HUES64 (cell line): ENCODE results near the gene LARP1B. TPM values are rescaled to one million over a fixed set of nuclear protein-coding genes. Genes with fewer than 3 reads are reported as not detected.
"Not testable (repeated sequence)": the region's sequence is repeated elsewhere in the genome, so short reads cannot be mapped to it uniquely, and the experiment has no call there.

Source experiments
- H3K27ac ChIP-seq: 2 replicates; pipeline ENCODE4 v1.7.0; 2013; ENCODE audit warnings: low read depth, low read length, inconsistent platforms
- H3K27me3 ChIP-seq: 2 replicates; pipeline ENCODE4 v1.6.1; 2013; ENCODE audit warnings: mild to moderate bottlenecking, low read length; ENCODE audit not compliant: insufficient read depth
- H3K36me3 ChIP-seq: 2 replicates; pipeline ENCODE4 v1.6.1; 2013; ENCODE audit warnings: mild to moderate bottlenecking, low read length; ENCODE audit not compliant: insufficient read depth
- H3K4me1 ChIP-seq: 2 replicates; pipeline ENCODE4 v1.6.1; 2013; ENCODE audit warnings: mild to moderate bottlenecking, low read length, moderate library complexity; ENCODE audit not compliant: insufficient read depth
- H3K4me3 ChIP-seq: 2 replicates; pipeline ENCODE4 v1.5.1; 2013; ENCODE audit warnings: mild to moderate bottlenecking, low read length, moderate library complexity
- H3K9ac ChIP-seq: 2 replicates; pipeline ENCODE4 v1.6.1; 2013; ENCODE audit warnings: mild to moderate bottlenecking, low read depth, low read length
- H3K9me3 ChIP-seq: 2 replicates; pipeline ENCODE4 v1.6.1; 2013; ENCODE audit warnings: low read depth, low read length; ENCODE audit not compliant: insufficient read depth
- WGBS: fragments of 150-250, 120-280 bp; methylation state at CpG from one replicate; pipeline ENCODE4 v1.1.7; 2013; ENCODE audit warnings: missing lambda C conversion rate; 5-methylcytosine and 5-hydroxymethylcytosine counted together
- polyA plus RNA-seq, 2 experiments: library from polyadenylated mRNA; stranded (reverse); fragments of 50-300 nt; gene quantifications; one replicate each; pipeline ENCODE4 v1.2.3, GENCODE V29; 2013

The LARP1B gene
- 18.9 TPM for polyA plus RNA-seq (2013, experiment 1 of 2)
- polyA plus RNA-seq (2013, experiment 2 of 2): 19.3 TPM

DNA sequence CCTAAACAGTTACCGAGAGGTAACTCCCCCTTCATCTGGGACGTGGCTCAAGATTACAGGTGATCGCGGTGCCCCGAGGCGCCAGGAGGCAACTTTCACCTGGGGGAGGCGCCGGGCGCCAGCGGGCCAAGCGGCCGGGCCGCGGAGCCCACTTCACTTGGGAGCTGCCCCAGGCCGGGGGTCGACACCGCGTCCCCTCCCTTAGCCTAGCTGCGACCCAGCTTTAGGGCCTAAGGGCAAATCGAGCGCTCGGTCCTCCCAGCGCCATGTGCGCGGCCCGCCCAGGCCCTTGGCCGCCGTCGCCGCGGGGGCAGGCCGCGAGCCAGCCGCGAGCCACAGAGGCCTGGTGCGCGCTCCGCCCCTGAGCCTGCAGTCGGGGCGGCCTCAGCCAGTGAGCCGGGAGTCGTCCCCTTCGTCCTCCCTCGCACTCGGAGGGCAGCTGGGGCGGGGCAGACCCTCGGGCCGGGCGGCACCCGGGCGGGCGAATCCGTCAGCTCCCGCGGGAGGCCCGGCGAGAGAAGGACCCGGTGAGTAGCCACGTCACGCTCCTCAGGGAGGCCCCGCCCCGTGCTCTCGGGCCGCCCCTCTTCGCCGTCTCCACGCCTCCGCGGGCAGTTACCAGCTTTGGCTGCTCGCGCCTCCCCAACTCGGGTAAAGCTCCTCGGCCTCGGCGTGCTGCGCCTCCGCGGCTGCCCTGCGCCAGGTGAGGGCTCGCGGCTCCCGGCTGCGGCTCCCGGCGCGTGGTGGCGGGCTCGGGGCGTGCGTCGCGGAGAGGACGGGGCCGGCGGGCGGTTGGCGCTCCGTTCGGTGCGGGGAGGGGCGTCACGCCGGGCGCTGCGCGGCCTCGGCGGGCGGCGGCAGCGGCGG lies at the start of gene LARP1B:
Gene LARP1B (plus strand): TSS at position 614 of the 867 bp plus-strand sequence. CDS start 13,640 bp downstream, outside the sequence.
- H3K4me1 ChIP-seq: peaks cover 12% of the 10 kb centered on the region; the same call in 1 of the 2 replicates
- no peaks in the 10 kb centered on the region for H3K27me3 ChIP-seq
- peak within 1 kb of the TSS; percentile 85 for H3K4me3 ChIP-seq
- WGBS: under 1% methylated on average over 112 of the region's 112 CpGs
- H3K27ac ChIP-seq: peak within 1 kb of the TSS; percentile 99
- H3K9me3 ChIP-seq: no peaks in the 10 kb centered on the region
- H3K9ac ChIP-seq: peak within 1 kb of the TSS; percentile 96
- no peaks in the 10 kb centered on the region for H3K36me3 ChIP-seq

DNA sequence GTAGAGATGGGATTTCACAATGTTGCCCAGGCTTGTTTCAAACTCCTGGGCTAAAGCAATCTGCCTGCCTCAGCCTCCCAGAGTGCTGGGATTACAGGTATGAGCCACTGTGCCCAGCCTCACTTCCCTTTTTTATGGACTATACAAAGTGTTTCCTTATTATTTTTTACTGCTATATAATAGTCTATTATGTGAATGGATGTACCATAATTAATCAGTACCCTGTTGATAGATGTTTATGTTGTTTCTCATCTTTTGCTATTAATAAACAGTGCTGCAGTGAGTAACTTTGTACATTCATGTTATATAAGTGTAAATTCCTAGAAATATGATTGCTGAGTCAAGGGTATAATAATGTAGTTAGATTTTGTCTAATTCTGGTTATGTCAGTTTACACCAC lies 35.8 kb upstream of the LARP1B start:
- H3K9ac ChIP-seq: no peak overlapping the region
- H3K4me3 ChIP-seq: no peak overlapping the region
- no peaks in the 10 kb centered on the region for H3K9me3 ChIP-seq
- H3K27ac ChIP-seq: no peak overlapping the region
- peaks cover 64% of the 10 kb centered on the region for H3K36me3 ChIP-seq
- H3K4me1 ChIP-seq: no peaks in the 10 kb centered on the region
- H3K27me3 ChIP-seq: no peaks in the 10 kb centered on the region

DNA sequence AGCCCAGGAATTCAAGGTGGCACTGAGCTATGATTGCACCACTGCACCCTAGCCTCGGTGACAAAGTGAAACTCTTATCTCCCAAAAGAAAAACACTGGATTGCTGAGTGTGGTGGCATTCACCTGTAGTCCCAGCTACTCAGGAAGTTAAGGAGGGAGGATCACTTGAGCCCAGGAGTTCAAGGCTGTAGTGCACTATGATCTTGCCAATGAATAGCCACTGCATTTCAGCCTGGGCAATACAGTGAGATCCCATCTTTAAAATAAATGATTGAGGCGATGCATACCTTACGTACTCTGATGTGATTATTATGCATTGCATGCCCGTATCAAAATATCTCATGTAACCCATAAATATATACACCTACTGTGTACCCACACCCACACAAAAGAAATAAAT lies 31.2 kb upstream of the LARP1B start:
- Histone ChIP-seq H3K9ac (no peak overlapping the region), H3K4me1 (no peaks in the 10 kb centered on the region), H3K27ac (no peak overlapping the region), H3K27me3 (no peaks in the 10 kb centered on the region), H3K9me3 (no peaks in the 10 kb centered on the region), H3K4me3 (no peak overlapping the region), H3K36me3 (peaks cover 37% of the 10 kb centered on the region)
- WGBS: 97% methylated on average over 4 of the region's 4 CpGs

DNA sequence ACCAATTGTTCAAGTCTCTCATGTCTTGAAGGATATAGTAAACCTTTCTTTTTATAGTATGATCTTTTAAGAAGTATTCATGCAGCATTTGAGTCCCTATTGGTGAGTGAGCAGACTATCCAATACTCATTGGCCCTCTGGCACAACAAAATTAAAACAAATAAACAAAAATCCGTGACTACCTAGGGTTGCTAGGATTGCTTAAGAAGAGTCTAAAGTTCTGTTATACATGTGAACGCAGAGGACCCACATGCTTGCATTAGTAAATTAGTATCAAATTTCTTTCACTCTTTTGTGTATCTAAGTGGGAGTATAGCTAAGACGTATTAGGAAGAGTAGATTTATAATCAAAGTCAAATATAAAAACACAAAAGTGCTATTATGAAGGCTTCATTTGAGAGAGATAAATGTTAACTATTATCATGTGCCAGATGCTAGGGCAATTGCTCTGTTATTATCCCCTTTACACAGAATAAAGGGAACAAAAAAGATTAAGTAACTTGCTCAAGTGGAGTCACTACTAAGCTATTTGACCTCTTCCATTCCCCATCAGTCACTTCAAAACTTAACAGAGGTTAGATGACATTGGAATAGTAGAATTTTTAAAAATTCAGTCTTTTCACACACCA lies 29.2 kb upstream of the LARP1B start:
- Histone ChIP-seq H3K9me3 (no peaks in the 10 kb centered on the region), H3K27me3 (no peaks in the 10 kb centered on the region), H3K4me3 (no peak overlapping the region), H3K36me3 (peaks cover 30% of the 10 kb centered on the region), H3K9ac (no peak overlapping the region), H3K27ac (no peak overlapping the region), H3K4me1 (no peaks in the 10 kb centered on the region)
- 80% methylated on average over 1 of the region's 3 CpGs for WGBS

DNA sequence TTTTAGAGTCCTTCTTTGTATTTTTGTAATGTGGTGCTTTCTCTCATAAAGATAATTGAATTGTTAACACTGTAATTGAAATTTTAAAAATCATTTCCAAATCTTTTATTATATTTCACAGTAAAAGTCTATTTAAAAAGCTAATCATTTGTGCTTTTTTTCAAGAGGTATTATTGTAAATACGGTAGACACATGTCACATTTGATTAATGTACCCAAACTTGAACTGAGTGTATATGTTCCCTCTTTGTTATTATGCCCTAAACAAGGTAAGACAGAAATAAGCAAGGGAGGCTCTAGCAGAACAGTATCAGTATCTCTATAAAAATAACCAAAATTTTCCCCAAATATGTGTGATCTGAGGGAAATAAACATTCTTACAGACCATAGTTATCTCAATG lies 21.5 kb upstream of the LARP1B start:
- H3K9ac ChIP-seq: no peak overlapping the region
- H3K36me3 ChIP-seq: no peaks in the 10 kb centered on the region
- no peaks in the 10 kb centered on the region for H3K9me3 ChIP-seq
- H3K4me1 ChIP-seq: no peaks in the 10 kb centered on the region
- H3K27ac ChIP-seq: no peak overlapping the region
- H3K4me3 ChIP-seq: no peak overlapping the region
- no peaks in the 10 kb centered on the region for H3K27me3 ChIP-seq
- no CpG with 5 or more reads among the region's 1 CpG for WGBS

DNA sequence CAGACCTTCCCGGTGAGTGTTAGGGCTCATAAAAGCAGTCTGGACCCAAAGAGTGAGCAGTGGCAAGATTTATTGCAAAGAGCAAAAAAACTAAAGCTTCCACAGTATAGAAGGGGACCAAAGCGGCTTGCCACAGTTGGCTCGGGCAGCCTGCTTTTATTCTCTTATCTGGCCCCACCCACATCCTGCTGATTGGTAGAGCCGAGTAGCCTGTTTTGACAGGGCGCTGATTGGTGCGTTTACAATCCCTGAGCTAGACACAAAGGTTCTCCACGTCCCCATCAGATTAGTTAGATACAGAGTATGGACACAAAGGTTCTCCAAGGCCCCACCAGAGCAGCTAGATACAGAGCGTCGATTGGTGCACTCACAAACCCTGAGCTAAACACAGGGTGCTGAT lies 14.1 kb upstream of the LARP1B start:
- not testable (repeated sequence) for H3K27me3 ChIP-seq, H3K9ac ChIP-seq, H3K4me1 ChIP-seq, H3K36me3 ChIP-seq, H3K4me3 ChIP-seq, H3K27ac ChIP-seq, H3K9me3 ChIP-seq
- WGBS: 97% methylated on average over 7 of the region's 9 CpGs

DNA sequence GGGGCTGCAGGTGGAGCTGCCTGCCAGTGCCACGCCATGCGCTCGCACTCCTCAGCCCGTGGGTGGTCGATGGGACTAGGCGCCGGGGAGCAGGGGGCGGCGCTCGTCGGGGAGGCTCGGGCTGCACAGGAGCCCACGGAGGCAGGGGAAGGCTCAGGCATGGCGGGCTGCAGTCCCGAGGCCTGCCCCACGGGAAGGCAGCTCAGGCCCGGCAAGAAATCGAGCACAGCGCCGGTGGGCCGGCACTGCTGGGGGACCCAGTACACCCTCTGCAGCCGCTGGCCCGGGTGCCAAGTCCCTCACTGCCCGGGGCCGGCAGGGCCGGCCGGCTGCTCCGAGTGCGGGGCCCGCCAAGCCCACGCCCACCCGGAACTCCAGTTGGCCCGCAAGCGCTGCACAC lies 13.6 kb upstream of the LARP1B start:
- H3K9ac ChIP-seq, H3K4me1 ChIP-seq, H3K9me3 ChIP-seq, H3K27ac ChIP-seq, H3K36me3 ChIP-seq, H3K27me3 ChIP-seq, H3K4me3 ChIP-seq: not testable (repeated sequence)
- 96% methylated on average over 34 of the region's 34 CpGs for WGBS

DNA sequence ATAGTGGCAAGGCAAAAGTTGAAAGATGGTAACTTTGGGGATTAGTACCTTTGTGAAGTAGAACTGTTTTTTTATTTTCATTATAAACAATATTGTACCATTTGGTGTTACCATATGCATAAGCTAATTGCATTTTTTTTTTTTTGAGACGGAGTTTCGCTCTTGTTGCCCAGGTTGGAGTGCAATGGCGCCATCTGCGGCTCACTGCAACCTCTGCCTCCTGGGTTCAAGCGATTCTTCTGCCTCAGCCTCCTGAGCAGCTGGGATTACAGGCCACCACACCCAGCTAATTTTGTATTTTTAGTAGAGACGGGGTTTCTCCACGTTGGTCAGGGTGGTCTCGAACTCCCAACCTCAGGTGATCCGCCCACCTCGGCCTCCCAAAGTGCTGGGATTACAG lies 9.9 kb upstream of the LARP1B start:
- H3K27me3 ChIP-seq, H3K4me3 ChIP-seq, H3K9ac ChIP-seq, H3K4me1 ChIP-seq, H3K36me3 ChIP-seq, H3K9me3 ChIP-seq, H3K27ac ChIP-seq: not testable (repeated sequence)
- 75% methylated on average over 10 of the region's 10 CpGs for WGBS

DNA sequence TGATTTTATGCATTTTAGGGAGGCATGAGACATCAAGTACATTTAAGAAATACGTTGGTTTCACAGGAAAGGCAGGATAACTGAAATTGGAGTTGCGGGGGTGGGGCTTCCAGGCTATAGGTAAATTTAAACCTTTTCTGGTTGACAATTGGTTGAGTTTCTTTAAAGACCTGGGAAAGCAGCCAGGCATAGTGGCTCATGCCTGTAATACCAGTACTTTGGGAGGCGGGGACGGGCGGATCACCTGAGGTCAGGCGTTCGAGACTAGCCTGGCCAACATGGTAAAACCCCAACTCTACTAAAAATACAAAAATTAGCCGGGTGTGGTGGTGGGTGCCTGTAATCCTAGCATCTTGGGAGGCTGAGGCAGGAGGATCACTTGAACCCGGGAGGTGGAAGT lies 6.2 kb upstream of the LARP1B start:
- H3K4me1 ChIP-seq, H3K27me3 ChIP-seq, H3K9me3 ChIP-seq, H3K36me3 ChIP-seq, H3K4me3 ChIP-seq, H3K9ac ChIP-seq: not testable (repeated sequence)
- 71% methylated on average over 9 of the region's 9 CpGs for WGBS
- peak overlapping the region; percentile 91 for H3K27ac ChIP-seq

DNA sequence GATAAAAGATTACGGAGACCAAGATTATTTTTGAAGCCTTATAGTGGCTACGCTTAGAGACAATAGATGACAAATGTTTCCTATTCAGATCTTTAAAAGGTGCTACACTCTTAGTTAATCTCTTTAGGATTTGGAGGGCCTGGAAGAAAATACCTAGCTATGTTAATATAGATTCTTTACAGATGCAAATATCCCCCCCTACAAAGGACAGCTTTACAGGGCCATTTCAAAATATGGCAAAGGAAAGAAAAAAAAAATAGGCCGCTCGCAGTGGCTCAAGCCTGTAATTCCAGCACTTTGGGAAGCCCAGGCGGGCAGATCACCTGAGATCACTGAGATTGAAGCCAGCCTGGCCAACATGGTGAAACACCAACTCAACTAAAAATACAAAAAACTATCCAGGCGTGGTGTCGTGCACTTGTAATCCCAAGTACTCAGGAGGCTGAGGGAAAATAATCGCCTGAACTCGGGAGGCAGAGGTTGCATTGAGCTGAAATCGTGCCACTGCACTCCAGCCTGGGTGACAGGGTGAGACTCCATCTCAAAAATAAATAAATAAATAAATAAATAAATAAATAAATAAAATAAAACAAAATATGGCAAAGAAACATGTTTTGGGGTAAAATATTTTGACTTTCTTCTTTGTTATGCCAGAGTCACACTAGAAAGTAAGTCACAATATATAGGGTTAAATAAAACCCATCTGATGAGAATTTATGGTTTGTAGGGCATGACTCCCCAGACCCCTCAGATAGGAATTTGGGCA lies 5.5 kb upstream of the LARP1B start:
- H3K27ac ChIP-seq: peak overlapping the region; percentile 91; the same call in 1 of the 2 replicates
- WGBS: 23% methylated on average over 9 of the region's 10 CpGs

DNA sequence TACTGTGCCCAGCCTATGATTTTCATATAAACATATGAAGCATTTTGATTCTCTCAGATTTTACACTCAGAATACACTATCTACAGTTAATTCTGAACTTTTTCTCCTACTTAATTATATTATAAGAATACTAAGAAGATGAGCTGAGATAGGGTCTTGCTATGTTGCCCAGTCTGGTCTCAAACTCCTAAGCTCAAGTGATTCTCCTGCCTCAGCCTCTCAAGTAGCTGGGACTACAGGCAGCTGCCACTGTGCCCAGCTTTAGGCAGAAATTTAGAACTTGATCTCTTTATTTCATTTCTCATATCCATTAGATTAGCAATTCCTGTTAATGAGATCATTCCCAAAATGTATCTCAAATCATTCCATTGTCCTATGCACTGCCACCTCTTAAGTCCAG lies 4.7 kb upstream of the LARP1B start:
- H3K4me3 ChIP-seq: no peak overlapping the region
- H3K9me3 ChIP-seq: no peaks in the 10 kb centered on the region
- no peaks in the 10 kb centered on the region for H3K27me3 ChIP-seq
- H3K9ac ChIP-seq: no peak overlapping the region
- no peaks in the 10 kb centered on the region for H3K36me3 ChIP-seq
- H3K4me1 ChIP-seq: peaks cover 8% of the 10 kb centered on the region; the same call in 1 of the 2 replicates
- H3K27ac ChIP-seq: peak overlapping the region; percentile 91; the same call in 1 of the 2 replicates

More for the DNA sequence above, 5.5 kb upstream of the LARP1B start:
- H3K27me3 ChIP-seq, H3K4me3 ChIP-seq, H3K36me3 ChIP-seq, H3K4me1 ChIP-seq, H3K9me3 ChIP-seq: not testable (repeated sequence)
- H3K9ac ChIP-seq: peak overlapping the region; percentile 68
